GM19193 (cell line): ENCODE results near the gene AUNIP.

Source experiments
- POLR2A ChIP-seq: IDR thresholded peaks from 4 replicates; pipeline ENCODE4 v1.6.1; 2011; ENCODE audit not compliant: insufficient read depth, insufficient read length; ENCODE audit errors: extremely low read depth

AUNIP gene

GRCh38 chr1:25820247-25821111 is 38.8 kb downstream of the AUNIP start:
- TF ChIP-seq POLR2A = no peak

GRCh38 chr1:25819491-25820246 is 39.6 kb downstream of the AUNIP start, which contains the start of gene MTFR1L:
Gene MTFR1L (plus strand): TSS chr1:25819954. CDS start chr1:25823105, 3,151 bp downstream.
- TF ChIP-seq POLR2A = peak; percentile 87

- TF ChIP-seq POLR2A = no peak
Measured at GRCh38 chr1:25818569-25818968, 40.7 kb downstream of the AUNIP start.

GRCh38 chr1:25817840-25818501 is 41.3 kb downstream of the AUNIP start:
- no peak for TF ChIP-seq POLR2A

GRCh38 chr1:25816112-25816718 is 43.0 kb downstream of the AUNIP start:
- TF ChIP-seq POLR2A = no peak

GRCh38 chr1:25815208-25816111 is 43.8 kb downstream of the AUNIP start:
- TF ChIP-seq POLR2A = no peak

- no peak for TF ChIP-seq POLR2A
Measured at GRCh38 chr1:25814549-25815087, 44.6 kb downstream of the AUNIP start.

GRCh38 chr1:25813734-25814471 is 45.4 kb downstream of the AUNIP start:
- no peak for TF ChIP-seq POLR2A

GRCh38 chr1:25813071-25813733 is 46.1 kb downstream of the AUNIP start:
- no peak for TF ChIP-seq POLR2A

GRCh38 chr1:25811384-25812082 is 47.7 kb downstream of the AUNIP start:
- no peak for TF ChIP-seq POLR2A

GRCh38 chr1:25810341-25811299 is 48.6 kb downstream of the AUNIP start:
- no peak for TF ChIP-seq POLR2A
